ENCODE data around the gene SPATA13.
A peak's percentile ranks its signal among the peaks of the same experiment; 100 is the strongest.

The SPATA13 gene

DNA sequence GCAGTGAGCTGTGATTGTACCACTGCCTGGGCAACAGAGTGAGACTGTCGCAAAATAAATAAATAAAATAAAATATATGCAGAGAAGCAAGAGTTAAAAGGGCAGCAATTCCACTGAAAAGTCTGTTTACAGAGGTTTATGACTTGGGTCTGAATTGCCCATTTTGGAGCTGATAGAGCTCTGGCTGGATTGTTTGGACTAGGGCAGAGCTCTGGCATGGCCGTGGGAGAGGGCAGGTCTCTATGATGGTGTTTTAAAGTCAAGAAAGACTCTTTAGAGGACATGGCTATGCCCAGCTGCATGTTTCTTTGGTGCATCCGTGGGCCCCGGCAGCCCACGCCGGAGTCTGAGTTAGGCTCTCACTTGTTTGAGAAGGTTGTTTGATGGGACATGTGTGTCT, 84.3 kb downstream of the SPATA13 start:
- DNase-seq = no peak
- Mint-ChIP-seq H3K27me3 (no peaks in the 10 kb centered on the region), H3K27ac (no peak overlapping the region), H3K36me3 (ENCODE audit: low read depth) (peaks cover 4% of the 10 kb centered on the region), H3K9me3 (no peaks in the 10 kb centered on the region), H3K4me3 (no peak overlapping the region), H3K4me1 (ENCODE audit: low read depth) (peaks cover 19% of the 10 kb centered on the region)

DNA sequence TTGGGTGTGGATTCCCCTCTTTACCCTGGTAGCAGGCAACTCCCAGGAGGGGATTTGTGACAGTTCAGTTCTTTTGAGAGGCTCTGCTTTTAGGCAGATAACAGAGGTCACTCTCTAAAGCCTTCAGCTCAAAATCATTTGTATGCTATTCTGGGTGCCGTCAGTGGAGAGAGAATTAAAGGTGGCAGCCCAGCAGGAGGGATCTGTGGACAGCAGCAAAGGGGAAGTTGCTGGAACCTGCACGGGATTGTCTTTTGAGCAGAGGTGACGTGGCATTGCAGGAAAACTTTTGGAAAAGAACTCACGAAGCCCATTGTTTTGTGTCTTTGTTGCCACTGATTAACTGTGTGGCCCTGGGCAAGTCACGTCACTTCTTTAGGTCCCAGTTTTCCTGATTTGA, 86.5 kb downstream of the SPATA13 start:
- H3K4me3 Mint-ChIP-seq = no peak overlapping the region
- no peak for DNase-seq
- no peaks in the 10 kb centered on the region for H3K27me3 Mint-ChIP-seq
- peaks cover 13% of the 10 kb centered on the region for H3K36me3 Mint-ChIP-seq (ENCODE audit: low read depth)
- no peaks in the 10 kb centered on the region for H3K9me3 Mint-ChIP-seq
- peak overlapping the region; percentile 67 for H3K27ac Mint-ChIP-seq
- peaks cover 34% of the 10 kb centered on the region for H3K4me1 Mint-ChIP-seq (ENCODE audit: low read depth)

DNA sequence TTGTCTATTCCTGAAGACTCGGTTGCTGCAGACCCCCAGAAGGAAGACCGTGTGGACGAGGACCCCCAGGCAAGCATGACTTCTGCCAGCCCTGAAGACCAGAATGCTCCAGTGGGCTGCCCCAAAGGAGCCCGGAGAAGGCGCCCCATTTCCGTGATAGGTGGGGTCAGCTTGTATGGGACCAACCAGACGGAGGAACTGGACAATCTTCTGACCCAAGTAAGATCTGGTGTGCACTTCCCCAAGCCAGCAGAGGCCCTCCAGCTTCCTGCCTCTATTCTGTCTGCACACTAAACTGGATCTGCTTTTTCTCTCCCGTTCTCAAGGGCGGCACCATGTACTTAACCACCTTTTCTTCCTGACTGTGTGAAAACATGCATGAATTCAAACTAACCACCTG, 89.1 kb downstream of the SPATA13 start:
- Mint-ChIP-seq H3K27me3 (no peaks in the 10 kb centered on the region), H3K4me3 (peak overlapping the region; percentile 94), H3K9me3 (no peaks in the 10 kb centered on the region), H3K4me1 (ENCODE audit: low read depth) (peaks cover 58% of the 10 kb centered on the region), H3K36me3 (ENCODE audit: low read depth) (peaks cover 39% of the 10 kb centered on the region), H3K27ac (peak overlapping the region; percentile 83)
- DNase-seq = no peak

DNA sequence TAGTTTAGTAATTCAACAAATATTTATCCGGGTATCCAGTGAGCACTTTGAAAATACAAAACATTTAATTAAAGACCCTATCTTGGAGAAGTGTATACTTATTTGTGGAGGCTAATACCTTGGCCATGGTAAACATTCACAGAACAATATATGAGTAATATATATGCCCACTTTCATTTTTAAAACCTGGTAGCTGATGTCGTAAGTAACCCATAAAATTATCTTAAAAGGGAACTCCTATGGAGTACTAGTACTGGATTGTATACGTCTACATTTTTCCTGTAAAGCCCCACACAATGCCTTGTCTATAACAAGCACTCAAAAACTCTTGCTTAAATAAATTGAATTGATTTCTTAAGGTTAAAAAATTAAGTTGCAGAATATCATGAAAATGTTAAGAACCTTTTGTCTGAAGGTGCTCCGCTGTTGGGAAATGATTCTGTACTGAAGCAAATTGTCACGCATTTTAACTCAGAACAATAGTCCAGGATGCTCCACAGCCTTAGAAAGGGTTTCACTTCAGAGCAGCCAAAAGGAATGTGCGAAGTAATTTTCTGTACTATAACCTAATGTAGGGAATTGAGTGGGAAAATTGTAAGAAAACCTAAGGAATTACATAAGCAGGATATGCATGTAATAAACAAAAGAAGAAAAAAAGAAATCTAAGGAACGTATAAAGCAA, 90.0 kb downstream of the SPATA13 start:
- no peak for DNase-seq
- no peaks in the 10 kb centered on the region for H3K9me3 Mint-ChIP-seq
- H3K36me3 Mint-ChIP-seq (ENCODE audit: low read depth) = peaks cover 48% of the 10 kb centered on the region
- H3K4me3 Mint-ChIP-seq = peak overlapping the region; percentile 94
- H3K4me1 Mint-ChIP-seq (ENCODE audit: low read depth) = peaks cover 67% of the 10 kb centered on the region
- no peaks in the 10 kb centered on the region for H3K27me3 Mint-ChIP-seq
- H3K27ac Mint-ChIP-seq = peak overlapping the region; percentile 94

DNA sequence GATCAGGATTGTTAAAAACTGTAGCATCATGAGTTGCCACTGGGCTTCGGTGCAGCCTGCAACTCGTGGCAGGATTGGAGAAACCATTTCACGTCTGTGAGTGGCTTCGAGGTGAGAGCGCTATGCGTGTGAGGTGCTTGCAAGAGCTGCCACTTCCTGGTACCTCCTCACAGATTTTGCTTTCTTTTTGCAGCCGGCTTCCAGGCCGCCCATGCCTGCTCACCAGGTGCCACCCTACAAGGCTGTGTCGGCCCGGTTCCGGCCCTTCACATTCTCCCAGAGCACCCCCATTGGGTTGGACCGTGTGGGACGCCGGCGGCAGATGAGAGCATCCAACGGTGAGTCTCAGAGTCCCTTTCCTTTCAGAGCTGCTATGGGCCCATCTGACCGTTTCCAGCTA, 91.0 kb downstream of the SPATA13 start:
- Mint-ChIP-seq H3K27ac (peak overlapping the region; percentile 94), H3K4me1 (ENCODE audit: low read depth) (peaks cover 71% of the 10 kb centered on the region), H3K4me3 (peak overlapping the region; percentile 94), H3K27me3 (no peaks in the 10 kb centered on the region), H3K36me3 (ENCODE audit: low read depth) (peaks cover 53% of the 10 kb centered on the region), H3K9me3 (no peaks in the 10 kb centered on the region)
- DNase-seq = peak; percentile 83

DNA sequence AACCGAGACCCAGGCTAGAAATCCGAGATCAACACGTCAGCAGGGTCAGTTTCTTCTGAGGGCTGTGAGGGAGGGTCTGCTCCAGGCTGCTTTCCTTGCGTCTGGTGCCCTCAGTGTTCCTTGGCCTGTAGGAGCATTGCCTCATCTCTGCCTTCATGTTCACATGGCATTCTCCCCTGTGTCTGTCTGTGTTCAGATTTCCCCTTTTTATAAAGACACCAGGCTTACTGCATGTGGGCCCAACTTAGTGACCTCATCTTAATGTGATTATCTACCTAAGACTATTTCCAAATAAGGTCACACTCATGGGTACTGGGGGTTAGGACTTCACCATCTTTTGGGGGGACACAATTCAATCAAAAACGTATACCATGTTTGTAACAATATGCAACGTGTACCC, 91.6 kb downstream of the SPATA13 start:
- peaks cover 73% of the 10 kb centered on the region for H3K4me1 Mint-ChIP-seq (ENCODE audit: low read depth)
- DNase-seq = no peak
- H3K36me3 Mint-ChIP-seq (ENCODE audit: low read depth) = peaks cover 59% of the 10 kb centered on the region
- H3K4me3 Mint-ChIP-seq = peak overlapping the region; percentile 94
- H3K27me3 Mint-ChIP-seq = no peaks in the 10 kb centered on the region
- H3K27ac Mint-ChIP-seq = peak overlapping the region; percentile 94
- no peaks in the 10 kb centered on the region for H3K9me3 Mint-ChIP-seq

DNA sequence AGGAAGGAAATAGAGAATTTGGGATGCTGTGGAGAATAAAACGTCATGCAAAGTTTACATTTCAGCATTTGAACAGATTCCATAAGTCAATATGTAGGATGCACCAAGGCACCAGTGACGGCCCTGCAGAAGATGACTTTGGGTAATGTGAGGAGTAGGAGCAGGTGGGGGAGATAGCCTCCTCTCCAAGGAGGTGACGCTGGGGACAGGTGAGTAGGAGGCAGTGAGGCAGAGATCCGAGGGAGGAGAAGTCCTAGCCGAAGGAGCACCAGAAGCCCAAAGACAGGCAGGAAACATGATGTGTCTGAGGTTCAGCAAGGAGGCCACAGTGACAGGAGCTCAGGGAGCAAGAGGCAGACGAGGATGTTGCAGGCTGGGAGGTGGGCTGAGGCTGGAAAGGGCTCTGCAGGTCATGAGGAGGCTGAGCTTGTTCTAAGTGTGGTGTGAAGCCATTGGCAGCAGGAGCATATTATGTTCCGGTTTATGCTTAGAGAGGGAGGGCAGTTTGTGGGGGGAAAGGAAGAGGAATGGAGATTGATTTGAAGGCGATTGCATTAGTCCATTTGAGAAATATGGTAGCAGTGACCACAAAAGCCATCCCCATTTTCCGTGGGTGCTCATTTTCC, 93.1 kb downstream of the SPATA13 start:
- H3K4me1 Mint-ChIP-seq (ENCODE audit: low read depth) = peaks cover 82% of the 10 kb centered on the region
- H3K27me3 Mint-ChIP-seq = no peaks in the 10 kb centered on the region
- H3K4me3 Mint-ChIP-seq = peak overlapping the region; percentile 94
- no peak for DNase-seq
- peaks cover 72% of the 10 kb centered on the region for H3K36me3 Mint-ChIP-seq (ENCODE audit: low read depth)
- H3K9me3 Mint-ChIP-seq = no peaks in the 10 kb centered on the region
- peak overlapping the region; percentile 94 for H3K27ac Mint-ChIP-seq

DNA sequence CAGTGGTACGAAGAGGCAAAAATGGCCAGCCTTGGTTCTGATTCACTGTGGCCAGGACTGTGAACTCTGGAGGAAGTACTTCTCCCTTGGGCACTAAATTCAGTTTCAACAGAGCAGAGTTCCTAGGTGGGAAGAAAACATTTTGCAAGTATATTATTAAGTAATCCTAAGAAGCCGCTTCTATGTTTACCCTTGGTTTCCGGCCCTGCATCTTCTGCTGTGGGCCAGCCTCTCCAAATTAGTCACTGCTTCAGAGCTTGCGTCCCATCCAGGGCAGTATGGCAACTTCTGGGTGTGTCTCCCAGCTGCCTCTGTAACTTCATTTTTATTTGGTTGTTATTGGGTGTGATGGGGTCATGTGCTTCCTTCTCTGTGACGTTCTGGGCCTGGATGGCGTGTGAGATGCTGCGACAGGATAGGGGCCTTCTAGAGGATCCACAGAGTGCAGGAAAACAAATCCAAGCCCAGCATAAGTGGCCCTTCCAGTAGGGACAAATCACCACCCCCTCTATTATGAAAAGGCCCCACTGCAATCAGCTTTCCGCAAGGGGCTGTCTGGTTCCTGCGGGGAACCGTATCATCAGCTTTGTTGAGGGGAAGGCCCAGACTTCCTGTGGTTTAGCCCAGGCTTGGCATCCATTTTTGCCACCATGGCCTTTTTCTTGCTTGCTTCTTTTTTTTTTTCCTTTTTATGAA, 93.8 kb downstream of the SPATA13 start:
- H3K36me3 Mint-ChIP-seq (ENCODE audit: low read depth) = peaks cover 78% of the 10 kb centered on the region
- H3K4me1 Mint-ChIP-seq (ENCODE audit: low read depth) = peaks cover 87% of the 10 kb centered on the region
- no peaks in the 10 kb centered on the region for H3K27me3 Mint-ChIP-seq
- H3K4me3 Mint-ChIP-seq = peak overlapping the region; percentile 94
- H3K27ac Mint-ChIP-seq = peak overlapping the region; percentile 94
- H3K9me3 Mint-ChIP-seq = no peaks in the 10 kb centered on the region
- peak; percentile 60 for DNase-seq

DNA sequence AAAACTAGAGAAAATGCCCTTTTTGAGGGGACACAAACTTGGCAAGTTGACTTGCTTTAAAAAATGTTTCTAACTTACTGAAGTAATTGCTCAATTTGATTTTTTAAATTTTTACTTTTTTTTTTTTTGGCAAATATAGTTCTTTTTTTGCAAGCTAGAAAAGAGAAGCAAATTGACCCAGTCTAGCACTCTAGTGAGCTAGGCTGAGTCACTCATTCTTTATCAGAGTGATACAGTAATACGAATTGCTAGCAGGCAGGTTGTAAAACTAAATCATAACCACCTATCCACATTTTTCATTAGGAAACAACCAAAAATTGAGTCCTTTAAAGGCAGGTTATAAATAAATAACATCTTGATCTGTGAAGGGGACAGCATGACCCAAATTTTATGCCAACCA, 97.0 kb downstream of the SPATA13 start:
- DNase-seq = no peak
- H3K4me1 Mint-ChIP-seq (ENCODE audit: low read depth) = peaks cover 90% of the 10 kb centered on the region
- no peak overlapping the region for H3K4me3 Mint-ChIP-seq
- H3K9me3 Mint-ChIP-seq = no peaks in the 10 kb centered on the region
- peak overlapping the region; percentile 79 for H3K27ac Mint-ChIP-seq
- H3K36me3 Mint-ChIP-seq (ENCODE audit: low read depth) = peaks cover 88% of the 10 kb centered on the region
- H3K27me3 Mint-ChIP-seq = no peaks in the 10 kb centered on the region

DNA sequence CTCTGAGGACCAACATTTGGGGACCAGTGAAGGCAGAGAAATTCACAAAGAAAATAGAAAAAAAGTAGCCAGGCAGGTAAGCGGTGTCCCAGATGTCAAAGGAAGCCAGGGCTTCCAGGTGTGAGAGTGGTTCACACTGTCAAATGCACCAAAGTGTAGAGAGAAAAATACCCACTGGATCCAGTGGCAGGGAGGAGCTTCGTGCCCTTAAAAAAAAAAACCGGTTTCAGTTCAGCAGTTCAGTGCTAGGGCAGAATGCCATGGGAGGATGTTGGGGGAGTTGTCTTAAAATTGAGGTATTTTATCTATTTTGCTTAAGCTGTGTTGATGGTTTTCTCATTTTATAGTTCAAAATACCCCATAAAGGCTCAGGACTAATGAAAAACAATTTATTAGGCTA, 101.0 kb downstream of the SPATA13 start:
- no peaks in the 10 kb centered on the region for H3K27me3 Mint-ChIP-seq
- DNase-seq = no peak

DNA sequence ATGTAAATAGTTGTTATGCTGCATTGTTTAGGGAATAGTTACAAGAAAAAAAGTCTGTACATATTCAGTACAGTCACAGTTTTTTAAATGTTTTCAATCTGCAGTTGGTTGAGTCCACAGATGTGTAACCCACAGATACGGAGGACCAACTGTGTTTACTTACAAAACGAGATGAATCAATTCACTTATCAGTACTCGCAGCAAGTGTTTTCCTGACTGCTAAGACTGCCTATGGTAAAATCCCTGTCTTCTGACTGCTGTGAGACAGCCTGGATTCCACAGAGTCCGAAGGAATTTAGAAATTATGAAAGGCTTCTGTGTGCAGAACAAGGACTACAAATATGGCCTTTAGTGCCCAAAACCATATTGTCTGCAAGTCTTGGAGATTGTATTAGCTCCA, 103.1 kb downstream of the SPATA13 start:
- peaks cover 78% of the 10 kb centered on the region for H3K36me3 Mint-ChIP-seq (ENCODE audit: low read depth)
- H3K27ac Mint-ChIP-seq = peak overlapping the region; percentile 98
- no peaks in the 10 kb centered on the region for H3K27me3 Mint-ChIP-seq
- no peak for DNase-seq
- H3K4me1 Mint-ChIP-seq (ENCODE audit: low read depth) = peaks cover 92% of the 10 kb centered on the region
- peak overlapping the region; percentile 75 for H3K4me3 Mint-ChIP-seq
- no peaks in the 10 kb centered on the region for H3K9me3 Mint-ChIP-seq

More for the DNA sequence above, 101.0 kb downstream of the SPATA13 start:
- peak overlapping the region; percentile 41 for H3K4me3 Mint-ChIP-seq
- H3K9me3 Mint-ChIP-seq = no peaks in the 10 kb centered on the region
- H3K36me3 Mint-ChIP-seq (ENCODE audit: low read depth) = peaks cover 77% of the 10 kb centered on the region
- H3K27ac Mint-ChIP-seq = peak overlapping the region; percentile 87
- H3K4me1 Mint-ChIP-seq (ENCODE audit: low read depth) = peaks cover 89% of the 10 kb centered on the region

DNA sequence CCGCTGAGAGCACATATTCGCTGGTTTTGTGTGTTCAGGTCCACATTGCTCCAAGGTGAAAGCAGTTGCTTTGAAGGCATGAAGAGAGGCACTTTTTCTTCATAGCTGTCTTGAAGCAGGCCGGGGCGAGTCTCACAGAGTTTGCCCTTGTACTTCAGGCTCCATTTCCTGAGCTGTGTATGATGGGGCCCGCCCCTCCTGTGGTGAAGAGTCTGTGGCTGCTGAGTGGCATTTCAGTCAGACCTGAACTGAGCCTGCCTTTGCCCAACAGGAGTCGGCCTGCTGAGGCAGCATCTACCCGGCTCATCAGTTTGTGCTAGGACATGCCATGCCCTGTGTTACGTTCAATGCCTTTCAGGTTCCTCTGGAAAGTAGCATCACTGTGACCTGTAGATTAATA, 104.5 kb downstream of the SPATA13 start:
- peaks cover 71% of the 10 kb centered on the region for H3K36me3 Mint-ChIP-seq (ENCODE audit: low read depth)
- peaks cover 92% of the 10 kb centered on the region for H3K4me1 Mint-ChIP-seq (ENCODE audit: low read depth)
- peak overlapping the region; percentile 98 for H3K27ac Mint-ChIP-seq

DNA sequence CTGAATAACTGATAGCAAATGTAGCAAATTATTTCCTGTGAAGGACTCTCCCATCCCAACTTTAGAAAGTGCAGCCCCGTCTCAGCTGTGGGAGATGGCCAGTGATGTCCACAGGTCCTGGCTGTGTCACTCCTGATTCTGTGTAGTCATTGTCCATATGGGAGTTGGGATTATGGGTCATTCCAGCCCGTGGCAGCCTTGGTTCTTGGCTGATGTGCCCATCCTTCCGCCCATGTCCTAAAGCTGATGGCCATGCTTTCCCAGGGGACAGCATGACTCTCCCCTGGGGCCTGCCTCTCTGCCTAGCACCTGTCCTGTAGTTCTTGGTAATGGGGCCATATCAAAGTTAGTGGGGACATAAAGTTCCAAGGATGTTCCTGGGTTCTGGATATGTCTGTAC, 104.9 kb downstream of the SPATA13 start:
- DNase-seq = no peak
- H3K4me3 Mint-ChIP-seq = peak overlapping the region; percentile 75
- no peaks in the 10 kb centered on the region for H3K27me3 Mint-ChIP-seq
- H3K9me3 Mint-ChIP-seq = no peaks in the 10 kb centered on the region
- H3K4me1 Mint-ChIP-seq (ENCODE audit: low read depth) = peaks cover 92% of the 10 kb centered on the region
- H3K36me3 Mint-ChIP-seq (ENCODE audit: low read depth) = peaks cover 69% of the 10 kb centered on the region
- H3K27ac Mint-ChIP-seq = peak overlapping the region; percentile 98

More for the DNA sequence above, 104.5 kb downstream of the SPATA13 start:
- H3K4me3 Mint-ChIP-seq = peak overlapping the region; percentile 75
- DNase-seq = peak; percentile 81
- H3K27me3 Mint-ChIP-seq = no peaks in the 10 kb centered on the region
- no peaks in the 10 kb centered on the region for H3K9me3 Mint-ChIP-seq

DNA sequence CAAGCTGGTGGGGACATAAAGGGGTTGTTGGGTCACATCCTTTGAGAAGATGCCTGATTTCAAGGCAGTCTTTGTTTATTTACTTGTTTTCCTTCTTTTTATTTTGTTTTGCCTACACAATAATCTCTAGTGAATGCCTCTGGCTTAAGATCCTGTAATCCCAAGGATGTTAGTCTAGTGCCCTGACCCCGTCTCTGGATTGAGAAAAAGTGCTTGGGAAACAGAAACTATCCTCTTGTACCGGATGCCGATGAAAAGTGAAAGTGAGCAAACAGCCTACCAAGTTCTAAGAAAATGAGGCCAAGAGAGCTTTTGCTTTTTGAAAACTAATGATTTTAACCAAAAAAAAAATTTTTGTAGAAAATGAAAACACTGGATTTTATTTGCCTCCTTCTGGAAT, 106.8 kb downstream of the SPATA13 start:
- Mint-ChIP-seq H3K4me1 (ENCODE audit: low read depth) (peaks cover 92% of the 10 kb centered on the region), H3K27me3 (no peaks in the 10 kb centered on the region), H3K27ac (peak overlapping the region; percentile 99), H3K36me3 (ENCODE audit: low read depth) (peaks cover 60% of the 10 kb centered on the region), H3K4me3 (peak overlapping the region; percentile 71), H3K9me3 (no peaks in the 10 kb centered on the region)
- DNase-seq = no peak

DNA sequence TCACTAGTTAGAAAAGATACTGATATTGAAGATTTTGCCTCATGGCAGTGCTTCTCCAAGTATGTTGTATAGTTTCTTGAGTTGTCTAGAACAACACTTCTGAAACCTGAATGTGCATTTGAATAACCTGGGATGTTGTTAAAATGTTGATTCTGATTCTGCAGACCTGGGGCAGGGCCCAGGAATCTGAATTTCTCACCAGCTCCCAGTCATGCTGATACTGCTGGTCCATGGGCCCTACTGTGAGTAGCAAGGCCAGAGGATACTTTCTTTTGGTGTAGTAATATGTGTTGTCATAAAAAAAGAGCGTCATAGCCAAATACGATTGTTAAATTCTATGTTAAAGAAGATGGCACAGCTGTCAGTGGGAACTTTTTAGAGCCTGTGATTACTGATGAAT, 107.3 kb downstream of the SPATA13 start:
- no peak for DNase-seq
- Mint-ChIP-seq H3K9me3 (no peaks in the 10 kb centered on the region), H3K27me3 (no peaks in the 10 kb centered on the region), H3K36me3 (ENCODE audit: low read depth) (peaks cover 60% of the 10 kb centered on the region), H3K27ac (peak overlapping the region; percentile 99), H3K4me3 (peak overlapping the region; percentile 71), H3K4me1 (ENCODE audit: low read depth) (peaks cover 93% of the 10 kb centered on the region)

Data from activated T-cell treated with anti-CD3 and anti-CD28 coated beads, Interleukin-2, amount 50 U/mL, for 24 hours (primary cell).